Measurements from ENCODE around the gene ASXL1.

DNA sequence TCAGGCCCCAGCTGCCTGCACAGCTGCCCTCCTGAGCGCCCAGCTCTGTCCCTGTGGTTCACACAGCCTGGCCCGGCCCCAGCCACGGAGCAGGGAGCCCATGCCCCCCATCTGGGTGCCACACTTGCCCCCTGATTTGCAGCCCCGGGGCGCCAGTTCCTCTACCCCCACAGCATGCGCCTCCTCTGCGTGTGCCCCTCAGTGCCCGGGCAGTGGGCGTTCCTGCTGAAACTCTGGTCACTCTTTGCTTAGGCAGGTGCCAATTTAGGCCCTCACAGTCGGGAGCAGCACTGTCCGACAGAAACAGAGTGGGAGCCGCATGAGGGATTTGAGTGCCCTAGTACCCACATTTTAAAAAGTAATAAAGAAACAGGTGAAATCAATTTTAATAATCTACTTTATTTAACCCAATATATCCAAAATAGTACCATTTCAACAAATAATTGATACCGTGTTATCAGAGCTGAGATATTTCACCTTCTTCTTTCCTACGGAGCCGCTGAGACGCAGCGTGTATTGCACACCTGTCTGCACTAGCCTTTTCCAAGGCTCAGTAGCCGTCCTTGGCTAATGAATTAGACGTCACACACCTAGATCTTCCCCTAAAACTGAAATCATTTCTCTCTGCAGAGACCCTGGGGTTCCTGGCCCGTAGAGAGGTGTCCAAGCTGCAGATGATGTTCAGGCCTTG lies 106.4 kb downstream of the ASXL1 start:
- TF ChIP-seq, protein P1, sequence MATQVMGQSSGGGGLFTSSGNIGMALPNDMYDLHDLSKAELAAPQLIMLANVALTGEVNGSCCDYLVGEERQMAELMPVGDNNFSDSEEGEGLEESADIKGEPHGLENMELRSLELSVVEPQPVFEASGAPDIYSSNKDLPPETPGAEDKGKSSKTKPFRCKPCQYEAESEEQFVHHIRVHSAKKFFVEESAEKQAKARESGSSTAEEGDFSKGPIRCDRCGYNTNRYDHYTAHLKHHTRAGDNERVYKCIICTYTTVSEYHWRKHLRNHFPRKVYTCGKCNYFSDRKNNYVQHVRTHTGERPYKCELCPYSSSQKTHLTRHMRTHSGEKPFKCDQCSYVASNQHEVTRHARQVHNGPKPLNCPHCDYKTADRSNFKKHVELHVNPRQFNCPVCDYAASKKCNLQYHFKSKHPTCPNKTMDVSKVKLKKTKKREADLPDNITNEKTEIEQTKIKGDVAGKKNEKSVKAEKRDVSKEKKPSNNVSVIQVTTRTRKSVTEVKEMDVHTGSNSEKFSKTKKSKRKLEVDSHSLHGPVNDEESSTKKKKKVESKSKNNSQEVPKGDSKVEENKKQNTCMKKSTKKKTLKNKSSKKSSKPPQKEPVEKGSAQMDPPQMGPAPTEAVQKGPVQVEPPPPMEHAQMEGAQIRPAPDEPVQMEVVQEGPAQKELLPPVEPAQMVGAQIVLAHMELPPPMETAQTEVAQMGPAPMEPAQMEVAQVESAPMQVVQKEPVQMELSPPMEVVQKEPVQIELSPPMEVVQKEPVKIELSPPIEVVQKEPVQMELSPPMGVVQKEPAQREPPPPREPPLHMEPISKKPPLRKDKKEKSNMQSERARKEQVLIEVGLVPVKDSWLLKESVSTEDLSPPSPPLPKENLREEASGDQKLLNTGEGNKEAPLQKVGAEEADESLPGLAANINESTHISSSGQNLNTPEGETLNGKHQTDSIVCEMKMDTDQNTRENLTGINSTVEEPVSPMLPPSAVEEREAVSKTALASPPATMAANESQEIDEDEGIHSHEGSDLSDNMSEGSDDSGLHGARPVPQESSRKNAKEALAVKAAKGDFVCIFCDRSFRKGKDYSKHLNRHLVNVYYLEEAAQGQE (IDR thresholded peaks at IDR 0.05; ENCODE audit: insufficient read depth in 1 of 2, low read depth in 2 of 2, low read length in 2 of 2): no peak
- no peak for TF ChIP-seq POLR2AphosphoS5 (IDR thresholded peaks at IDR 0.05; ENCODE audit: low read depth, low read length)

Data from PFSK-1 (cell line).